GM12873 (cell line): ENCODE measurements around the gene PDE8B.

ENCODE experiments used
- TF ChIP-seq, protein P1 (sequence below): IDR thresholded peaks from 2 replicates; pipeline ENCODE4 v1.5.1; 2012; ENCODE audit warnings: low read depth, mild to moderate bottlenecking, moderate library complexity, low read length, control low read depth; ENCODE audit not compliant: insufficient read depth; ENCODE audit errors: missing control alignments

The PDE8B gene

DNA sequence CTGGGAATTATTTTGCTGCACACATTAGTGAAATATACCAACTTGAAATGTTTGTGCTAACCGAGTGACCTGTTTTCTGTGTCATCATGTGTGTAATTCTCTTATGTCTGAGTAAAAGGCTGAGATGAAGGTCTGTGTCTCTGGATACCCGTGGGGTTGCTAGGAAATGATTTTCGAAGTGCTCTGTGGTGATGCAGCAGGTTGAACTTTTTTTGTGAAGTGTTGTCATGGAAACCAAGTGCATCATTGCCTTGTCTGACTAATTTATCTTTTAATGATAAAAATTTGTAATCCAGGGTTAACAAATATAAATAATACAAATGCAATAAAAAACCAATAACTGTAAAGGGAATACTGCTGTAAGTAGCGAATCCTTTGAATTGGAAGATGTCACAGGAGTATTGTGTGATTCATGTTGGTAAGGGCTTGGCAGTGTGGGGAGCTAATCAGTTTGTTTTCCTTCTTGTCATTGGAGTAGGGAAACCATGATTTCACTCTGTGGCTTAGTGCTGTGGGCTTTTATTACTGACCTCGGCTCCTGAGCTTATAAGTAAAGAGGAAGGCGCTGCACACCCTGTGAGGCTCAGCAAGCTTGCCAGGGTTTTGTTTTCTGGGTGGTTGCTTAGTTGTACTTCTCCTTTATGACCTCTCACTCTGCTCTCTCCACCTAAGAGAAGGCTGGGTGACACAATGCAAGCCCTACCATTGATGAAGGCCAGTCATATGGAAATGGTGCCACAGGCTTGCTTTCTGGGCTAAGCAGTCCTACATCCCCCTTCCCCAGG, 22.3 kb downstream of the PDE8B start:
- TF ChIP-seq, protein P1, sequence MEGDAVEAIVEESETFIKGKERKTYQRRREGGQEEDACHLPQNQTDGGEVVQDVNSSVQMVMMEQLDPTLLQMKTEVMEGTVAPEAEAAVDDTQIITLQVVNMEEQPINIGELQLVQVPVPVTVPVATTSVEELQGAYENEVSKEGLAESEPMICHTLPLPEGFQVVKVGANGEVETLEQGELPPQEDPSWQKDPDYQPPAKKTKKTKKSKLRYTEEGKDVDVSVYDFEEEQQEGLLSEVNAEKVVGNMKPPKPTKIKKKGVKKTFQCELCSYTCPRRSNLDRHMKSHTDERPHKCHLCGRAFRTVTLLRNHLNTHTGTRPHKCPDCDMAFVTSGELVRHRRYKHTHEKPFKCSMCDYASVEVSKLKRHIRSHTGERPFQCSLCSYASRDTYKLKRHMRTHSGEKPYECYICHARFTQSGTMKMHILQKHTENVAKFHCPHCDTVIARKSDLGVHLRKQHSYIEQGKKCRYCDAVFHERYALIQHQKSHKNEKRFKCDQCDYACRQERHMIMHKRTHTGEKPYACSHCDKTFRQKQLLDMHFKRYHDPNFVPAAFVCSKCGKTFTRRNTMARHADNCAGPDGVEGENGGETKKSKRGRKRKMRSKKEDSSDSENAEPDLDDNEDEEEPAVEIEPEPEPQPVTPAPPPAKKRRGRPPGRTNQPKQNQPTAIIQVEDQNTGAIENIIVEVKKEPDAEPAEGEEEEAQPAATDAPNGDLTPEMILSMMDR: no peak

DNA sequence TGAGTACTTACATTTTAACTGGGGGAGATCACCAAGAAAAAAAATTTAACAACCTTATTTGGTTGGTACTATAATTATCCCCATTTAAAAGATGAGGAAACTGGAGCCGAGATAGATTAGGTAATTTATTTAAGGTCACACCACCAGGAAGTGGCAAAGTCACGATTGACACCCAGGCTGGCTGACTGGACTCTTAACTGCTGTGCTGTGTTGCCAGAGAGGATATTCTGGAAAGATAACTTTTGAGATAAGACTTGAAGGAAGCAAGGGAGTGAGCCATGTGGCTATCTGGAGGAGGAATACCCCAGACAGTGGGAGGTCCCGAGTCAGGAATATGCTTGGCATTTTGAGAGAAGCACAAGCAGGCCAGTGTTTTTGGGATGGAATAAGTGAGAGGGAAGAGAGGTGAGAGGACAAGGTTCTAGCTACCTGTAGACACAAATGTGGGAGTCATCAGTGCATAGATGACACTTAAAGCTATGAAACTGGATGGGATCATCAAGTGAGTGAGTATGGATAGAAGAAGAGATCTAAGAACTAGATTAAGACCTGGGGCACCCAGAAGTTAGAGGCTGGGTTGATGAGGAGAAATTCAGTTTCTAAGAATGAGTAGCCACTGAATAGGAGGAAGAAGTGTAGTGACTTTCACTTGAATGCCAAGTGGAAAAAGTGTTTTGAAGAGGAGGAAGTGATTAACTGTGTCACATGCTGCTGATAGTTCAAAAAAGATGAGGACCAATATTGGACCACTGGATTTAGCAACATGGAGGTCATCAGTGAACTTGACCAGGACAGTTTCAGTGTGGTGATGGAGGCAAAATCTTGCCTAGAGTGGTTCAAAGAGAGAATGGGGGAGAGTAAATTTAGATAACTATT, 25.6 kb downstream of the PDE8B start:
- TF ChIP-seq, protein P1: no peak

DNA sequence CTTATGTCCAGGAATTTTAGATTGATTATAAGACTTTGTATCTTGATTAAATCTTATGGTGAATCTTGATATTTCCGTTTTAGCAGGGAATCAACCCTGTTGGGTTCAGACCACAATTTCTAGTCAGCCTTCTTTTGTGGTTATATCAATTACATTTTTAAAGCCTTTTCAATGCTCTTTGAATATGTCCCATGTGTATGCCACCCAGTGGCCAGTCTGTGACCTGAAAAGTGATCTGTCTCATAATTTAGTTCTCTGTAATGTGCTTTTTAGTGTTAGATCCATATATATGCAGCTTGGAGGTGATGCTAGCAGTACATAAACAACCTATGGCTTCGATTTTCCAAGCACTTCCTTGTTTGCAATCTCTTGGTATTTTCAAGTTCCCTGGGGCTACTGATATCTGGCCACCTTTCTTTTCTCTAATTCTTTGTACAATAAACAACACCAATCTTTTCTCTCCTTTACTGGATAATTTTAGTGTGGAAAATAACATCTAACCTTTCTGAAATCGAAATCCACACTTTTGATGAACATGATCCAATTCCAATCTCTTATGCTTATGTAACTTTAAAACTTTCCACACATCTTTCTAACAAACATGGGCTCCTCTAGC, 28.8 kb downstream of the PDE8B start:
- TF ChIP-seq, protein P1: peak; percentile 42

DNA sequence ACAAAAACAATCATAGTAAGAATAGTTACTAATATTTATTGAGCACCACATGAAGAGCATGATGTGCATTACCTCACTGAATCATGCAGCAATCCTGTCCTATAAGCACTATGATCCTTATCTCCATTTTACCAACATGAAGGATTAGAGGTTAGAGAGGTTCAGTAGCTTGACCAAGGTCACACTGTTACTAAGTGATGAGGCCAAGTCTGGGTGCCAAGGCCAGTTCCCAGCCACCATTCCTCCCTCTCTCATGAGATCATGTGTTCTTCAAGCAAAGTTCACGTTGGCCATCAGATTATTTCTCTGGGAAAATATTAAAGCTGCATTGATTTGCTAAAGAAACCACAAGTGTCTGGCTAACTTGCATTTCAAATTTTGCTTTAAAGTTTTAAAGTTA, 31.0 kb downstream of the PDE8B start:
- TF ChIP-seq, protein P1: no peak

DNA sequence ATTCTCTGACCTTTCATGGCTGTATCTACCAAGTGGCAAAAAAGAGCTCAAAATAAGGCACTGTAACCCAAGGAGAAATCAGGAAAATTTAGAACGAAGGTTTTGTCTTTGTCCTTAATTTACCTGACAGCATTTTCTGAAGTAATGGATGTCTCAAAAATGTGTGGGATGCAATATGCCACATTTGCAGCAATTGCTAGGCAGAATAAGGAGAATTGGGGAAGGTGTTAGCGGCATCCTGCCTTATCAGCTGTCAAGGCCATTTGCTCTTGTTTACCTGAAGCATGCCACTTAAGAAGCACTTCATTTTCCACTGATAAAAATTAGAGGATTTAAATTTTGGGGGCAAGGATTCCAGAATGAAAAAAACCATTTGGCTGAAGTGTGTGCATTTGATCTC, 39.0 kb downstream of the PDE8B start:
- TF ChIP-seq, protein P1: no peak

DNA sequence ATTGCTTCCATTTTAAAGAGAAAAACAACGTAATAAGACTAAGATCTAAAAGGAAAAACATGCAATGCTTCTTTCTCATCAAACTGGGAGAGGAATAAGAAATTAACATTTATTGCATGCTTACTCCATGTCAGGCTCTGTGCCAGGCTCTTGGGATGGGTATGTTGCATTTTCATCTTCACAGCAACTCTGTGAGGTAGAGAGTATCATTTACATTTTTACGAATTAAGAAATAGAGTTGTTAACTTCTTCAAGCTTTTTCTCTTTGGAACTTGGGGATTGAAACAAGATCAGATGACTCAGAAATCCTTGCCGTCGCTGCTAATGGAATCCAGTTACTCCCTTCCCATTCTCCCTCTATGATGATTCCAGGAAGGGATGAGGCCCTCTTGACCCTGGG, 39.5 kb downstream of the PDE8B start:
- TF ChIP-seq, protein P1: no peak

DNA sequence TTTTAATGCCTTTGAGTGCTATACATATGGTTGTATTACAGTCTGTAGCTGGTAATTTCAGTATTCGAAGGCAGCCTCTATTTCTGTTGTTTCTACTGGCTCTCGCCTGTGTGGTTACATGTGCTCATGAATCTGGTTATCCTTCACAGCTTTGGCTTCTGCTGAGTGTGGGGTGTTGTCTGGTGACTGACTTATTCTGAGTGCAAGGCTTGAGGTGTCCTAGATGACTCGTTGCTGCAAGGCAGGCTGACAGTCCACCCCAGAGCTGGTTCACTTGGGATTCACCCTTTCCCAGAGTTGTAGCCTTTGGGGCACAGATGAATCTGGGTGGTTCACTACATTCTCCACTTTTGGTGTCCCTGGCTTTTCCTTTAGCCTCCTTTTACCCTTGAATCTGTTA, 41.4 kb downstream of the PDE8B start:
- TF ChIP-seq, protein P1: no peak
